H1 (cell line): ENCODE data around the gene NEDD9. TPM values are rescaled to one million over a fixed set of nuclear protein-coding genes. Genes with fewer than 3 reads are reported as not detected.

Source experiments
- CTCF ChIA-PET: fragments of 300-600 bp; sonication (Branson Sonifier 250); formaldehyde crosslinking; loops from one replicate; lab custom pipeline; 2021; ENCODE audit not compliant: partially characterized antibody; lab: Charles Lee
- POLR2A ChIA-PET: fragments of 300-600 bp; sonication (Branson Sonifier 250); formaldehyde crosslinking; loops from one replicate; lab custom pipeline; 2021; ENCODE audit warnings: inconsistent platforms; ENCODE audit not compliant: partially characterized antibody; lab: Charles Lee
- DNase-seq, 2 experiments: peaks; one replicate each; pipeline versions ENCODE4 v3.0.0 to v3.0.0-alpha.2; 2010 to 2022; ENCODE audit warnings: low spot score in 2 of 2, low read depth in 1 of 2, mixed read lengths in 1 of 2
- FAIRE-seq: peaks from 2 replicates; lab custom pipeline; 2011; peaks lifted over from hg19 to GRCh38; lab: Jason Lieb, UNC
- H2AFZ ChIP-seq: 2 replicates; pipeline ENCODE4 v1.8.1; 2012; ENCODE audit warnings: low read length, inconsistent platforms
- H2AK5ac ChIP-seq: 2 replicates; pipeline ENCODE4 v1.6.1; 2013; ENCODE audit warnings: low read depth, low read length
- H2BK120ac ChIP-seq: replicated peaks from 2 replicates; pipeline ENCODE3; 2013; ENCODE audit warnings: low read depth, low read length, inconsistent platforms
- H2BK12ac ChIP-seq: 2 replicates; pipeline ENCODE4 v1.6.1; 2013; ENCODE audit warnings: low read depth, low read length
- H2BK15ac ChIP-seq: 2 replicates; pipeline ENCODE4 v1.6.1; 2013; ENCODE audit warnings: low read length
- H2BK20ac ChIP-seq: 2 replicates; pipeline ENCODE4 v1.6.1; 2013; ENCODE audit warnings: low read length
- H2BK5ac ChIP-seq: 2 replicates; pipeline ENCODE4 v1.6.1; 2013; ENCODE audit warnings: low read depth, low read length
- H3K14ac ChIP-seq: 2 replicates; pipeline ENCODE4 v1.6.1; 2013; ENCODE audit warnings: inconsistent platforms; ENCODE audit not compliant: insufficient read length
- H3K18ac ChIP-seq: 2 replicates; pipeline ENCODE4 v1.6.1; 2013; ENCODE audit warnings: low read length; ENCODE audit errors: extremely low read depth
- H3K23ac ChIP-seq: 2 replicates; pipeline ENCODE4 v1.6.1; 2013; ENCODE audit warnings: inconsistent platforms; ENCODE audit not compliant: insufficient read length
- H3K23me2 ChIP-seq: 2 replicates; pipeline ENCODE4 v1.6.1; 2013; ENCODE audit warnings: low read depth, low read length
- H3K27ac ChIP-seq: 2 replicates; pipeline ENCODE4 v1.6.1; 2011; ENCODE audit warnings: low read depth, low read length, inconsistent platforms
- H3K27me3 ChIP-seq, 4 experiments: replicated peaks in 1 of 4; 1 replicate in 1 of 4; 2 replicates in 3 of 4; pipeline versions ENCODE4 v1.6.1 to v1.8.1; 2011 to 2013; ENCODE audit warnings: low read length in 3 of 4, mild to moderate bottlenecking in 3 of 4, inconsistent platforms in 2 of 4, mixed read lengths in 2 of 4, moderate library complexity in 1 of 4; ENCODE audit not compliant: control insufficient read depth in 3 of 4, insufficient read depth in 3 of 4; ENCODE audit errors: extremely low read depth in 1 of 4
- H3K36me3 ChIP-seq, 4 experiments: 2 replicates each; pipeline versions ENCODE4 v1.6.1 to v1.8.1; 2011 to 2013; ENCODE audit warnings: mild to moderate bottlenecking in 4 of 4, low read length in 3 of 4, moderate library complexity in 2 of 4, control low read depth in 1 of 4, inconsistent platforms in 1 of 4; ENCODE audit not compliant: insufficient read depth in 4 of 4, control insufficient read depth in 2 of 4
- H3K4ac ChIP-seq: replicated peaks from 2 replicates; pipeline ENCODE3; 2013; ENCODE audit warnings: low read length, low read depth, mixed read lengths, inconsistent platforms; ENCODE audit not compliant: insufficient read length
- H3K4me1 ChIP-seq, 4 experiments: replicated peaks in 1 of 4; 1 replicate in 1 of 4; 2 replicates in 3 of 4; pipeline versions ENCODE4 v1.6.1 to v1.8.1; 2011 to 2013; ENCODE audit warnings: low read length in 3 of 4, inconsistent platforms in 2 of 4, mixed read lengths in 1 of 4; ENCODE audit not compliant: insufficient read depth in 4 of 4, control insufficient read depth in 3 of 4
- H3K4me2 ChIP-seq, 2 experiments: 2 replicates each; pipeline versions ENCODE4 v1.6.1 to v1.8.1; 2011 to 2013; ENCODE audit warnings: low read depth in 2 of 2, low read length in 2 of 2, control low read depth in 1 of 2, inconsistent platforms in 1 of 2, mild to moderate bottlenecking in 1 of 2; ENCODE audit not compliant: insufficient read depth in 1 of 2
- H3K4me3 ChIP-seq, 4 experiments: fragments of 200-600, 300-600 bp in 1 of 4; sonication (generic), shearing (Covaris generic), sonication (Bioruptor Twin) in 1 of 4; 2 replicates each; pipeline versions ENCODE4 v1.5.1 to v1.8.1; 2011 to 2016; ENCODE audit warnings: low read length in 4 of 4, low read depth in 3 of 4, control low read depth in 2 of 4, inconsistent platforms in 2 of 4, mild to moderate bottlenecking in 2 of 4, mixed read lengths in 1 of 4, moderate library complexity in 1 of 4; ENCODE audit not compliant: insufficient read depth in 2 of 4; ENCODE audit errors: extremely low read depth in 1 of 4
- H3K56ac ChIP-seq: replicated peaks from 2 replicates; pipeline ENCODE3; 2013; ENCODE audit warnings: low read depth, mild to moderate bottlenecking, mixed read lengths, low read length, inconsistent platforms; ENCODE audit not compliant: insufficient read length
- H3K79me1 ChIP-seq: 2 replicates; pipeline ENCODE4 v1.6.1; 2013; ENCODE audit warnings: low read depth, low read length, control low read depth
- H3K79me2 ChIP-seq, 2 experiments: 2 replicates each; pipeline versions ENCODE4 v1.6.1 to v1.8.1; 2012 to 2013; ENCODE audit warnings: low read length in 2 of 2, mild to moderate bottlenecking in 2 of 2, inconsistent platforms in 1 of 2; ENCODE audit not compliant: insufficient read depth in 2 of 2, control insufficient read depth in 1 of 2
- H3K9ac ChIP-seq, 4 experiments: replicated peaks in 1 of 4; 1 replicate in 1 of 4; 2 replicates in 3 of 4; pipeline versions ENCODE4 v1.6.1 to v1.8.1; 2011 to 2013; ENCODE audit warnings: low read depth in 3 of 4, low read length in 3 of 4, control low read depth in 2 of 4, mild to moderate bottlenecking in 2 of 4, moderate library complexity in 2 of 4, inconsistent platforms in 1 of 4; ENCODE audit errors: extremely low read depth in 1 of 4
- H3K9me3 ChIP-seq, 2 experiments: 2 replicates each; pipeline versions ENCODE4 v1.6.1 to v1.8.1; 2012 to 2013; ENCODE audit warnings: mild to moderate bottlenecking in 2 of 2, moderate library complexity in 2 of 2, control low read depth in 1 of 2, inconsistent platforms in 1 of 2, low read depth in 1 of 2, low read length in 1 of 2, mixed read lengths in 1 of 2; ENCODE audit not compliant: insufficient read depth in 2 of 2
- H4K20me1 ChIP-seq, 2 experiments: replicated peaks in 1 of 2; 2 replicates each; pipeline versions ENCODE3 to v1.8.1; 2011 to 2013; ENCODE audit warnings: inconsistent platforms in 2 of 2, low read length in 2 of 2, mild to moderate bottlenecking in 1 of 2; ENCODE audit not compliant: insufficient read depth in 2 of 2, control insufficient read depth in 1 of 2
- H4K5ac ChIP-seq: 2 replicates; pipeline ENCODE4 v1.6.1; 2013; ENCODE audit warnings: low read length, low read depth, mixed read lengths, inconsistent platforms; ENCODE audit not compliant: insufficient read length
- H4K8ac ChIP-seq: 2 replicates; pipeline ENCODE4 v1.8.0; 2013; ENCODE audit warnings: mild to moderate bottlenecking, moderate library complexity, low read length, inconsistent platforms; ENCODE audit not compliant: insufficient read depth; ENCODE audit errors: extremely low read depth
- H4K91ac ChIP-seq: replicated peaks from 2 replicates; pipeline ENCODE3; 2013; ENCODE audit warnings: low read length, mixed read lengths, inconsistent platforms; ENCODE audit not compliant: insufficient read length
- GABPA ChIP-seq: IDR thresholded peaks from 2 replicates; pipeline ENCODE4 v1.6.1; 2011; ENCODE audit warnings: mild to moderate bottlenecking, low read length, moderate library complexity, borderline replicate concordance; ENCODE audit not compliant: insufficient read depth
- HDAC6 ChIP-seq: IDR thresholded peaks from one replicate; pipeline ENCODE4 v1.7.1; 2012; ENCODE audit warnings: low read depth, mild to moderate bottlenecking, inconsistent platforms, low read length, moderate library complexity
- RAD21 ChIP-seq, 2 experiments: IDR thresholded peaks in 1 of 2; conservative IDR thresholded peaks in 1 of 2; 2 replicates each; pipeline ENCODE4 v1.6.1; 2011; ENCODE audit warnings: low read depth in 2 of 2, low read length in 2 of 2, improper control_type of control experiment in 1 of 2, inconsistent platforms in 1 of 2, mild to moderate bottlenecking in 1 of 2, moderate library complexity in 1 of 2
- RXRA ChIP-seq: IDR thresholded peaks from 2 replicates; pipeline ENCODE4 v1.6.1; 2011; ENCODE audit warnings: low read depth, mild to moderate bottlenecking, low read length, moderate library complexity; ENCODE audit not compliant: insufficient read depth
- SIX5 ChIP-seq: IDR thresholded peaks from 2 replicates; pipeline ENCODE4 v1.6.1; 2011; ENCODE audit warnings: mild to moderate bottlenecking, low read depth, low read length
- ZNF274 ChIP-seq: IDR thresholded peaks from 2 replicates; pipeline ENCODE4 v1.7.0; 2012; ENCODE audit warnings: low read length, borderline replicate concordance; ENCODE audit errors: extremely low read depth
- WGBS, 2 experiments: shearing (Covaris generic) in 1 of 2; methylation state at CpG; one replicate each; pipeline versions ENCODE4 v1.1.6 to v1.1.7; 2013 to 2015; ENCODE audit warnings: low lambda C conversion rate in 2 of 2, mixed read lengths in 2 of 2, inconsistent platforms in 1 of 2, low coverage in 1 of 2, missing lambda C conversion rate in 1 of 2; ENCODE audit not compliant: insufficient replicate concordance in 2 of 2, insufficient coverage in 1 of 2, insufficient read length in 1 of 2; ENCODE audit errors: extremely low coverage in 1 of 2, missing lambda C conversion rate in 1 of 2; 5-methylcytosine and 5-hydroxymethylcytosine counted together
- polyA plus RNA-seq, 7 experiments: library from polyadenylated mRNA; depleted of rRNA in 3 of 7; stranded (reverse) in 5 of 7; unstranded in 2 of 7; fragments of >200 nt in 5 of 7; fragments of 200-250 nt in 2 of 7; gene quantifications; 1 replicate in 5 of 7; 2 replicates in 1 of 7; 4 replicates in 1 of 7; pipeline versions ENCODE4 v1.2.1 to v1.2.3, GENCODE V29; 2011 to 2013; ENCODE audit warnings: missing spikeins in 2 of 7, mixed read lengths in 2 of 7
- total RNA-seq: library from RNA; stranded (reverse); fragmentation: NEBNext Ultra II Directional; extraction: Animal tissue kit (Norgen Biotek cat#: 25700); gene quantifications from 2 replicates; pipeline ENCODE4 v1.2.1, GENCODE V29; 2021

Gene NEDD9
- total and polyA plus RNA-seq, 2 of the 8 experiments (the other 6 are each of a cell fraction or from before 2014, with no cell fraction given): 3.6 to 12.0 TPM

DNA sequence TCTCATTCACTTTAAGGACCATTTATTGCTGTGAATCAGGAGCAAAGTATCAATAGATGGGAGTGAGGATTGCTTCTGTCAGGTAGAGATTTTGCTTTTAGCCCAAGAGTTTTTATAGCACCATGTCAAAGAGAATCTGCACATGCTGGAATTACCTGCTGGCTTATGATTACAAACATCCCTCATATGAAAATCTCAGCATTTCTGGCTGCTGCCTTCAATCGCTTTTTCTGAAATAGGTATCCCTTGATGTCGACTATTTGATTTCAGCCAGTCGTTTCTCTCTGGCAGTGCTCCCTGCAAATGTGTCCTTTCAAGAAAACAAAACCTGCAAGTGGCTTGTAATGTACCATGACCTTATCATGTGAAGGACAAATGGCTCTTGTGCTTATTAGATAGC is 34.5 kb upstream of the NEDD9 start:
- no peaks in the 10 kb centered on the region for H3K9me3 ChIP-seq
- ChIA-PET CTCF (interaction anchor here (2.5 kb wide), 1 partner anchor 229 kb away, joined by 8 read pairs; no protein-coding TSS in a partner anchor), POLR2A (no interaction called here)
- H2BK15ac ChIP-seq: no peak overlapping the region
- no peak overlapping the region for H2BK20ac ChIP-seq
- no peaks in the 10 kb centered on the region for H3K4me1 ChIP-seq
- H3K4me2 ChIP-seq: no peak overlapping the region
- no peak overlapping the region for H2BK120ac ChIP-seq
- H3K27ac ChIP-seq: no peak overlapping the region
- no peak overlapping the region for H4K8ac ChIP-seq
- H4K5ac ChIP-seq: no peak overlapping the region
- H3K79me1 ChIP-seq: no peaks in the 10 kb centered on the region
- H3K79me2 ChIP-seq: no peaks in the 10 kb centered on the region
- FAIRE-seq: no peak
- H3K4ac ChIP-seq: no peak overlapping the region
- no peak overlapping the region for H3K9ac ChIP-seq
- no peak overlapping the region for H3K4me3 ChIP-seq
- no peaks in the 10 kb centered on the region for H4K20me1 ChIP-seq
- TF ChIP-seq SIX5 (no peak), ZNF274 (no peak), GABPA (no peak), RAD21 (IDR thresholded peaks at IDR 0.05 in 1 of 2, conservative IDR thresholded peaks at IDR 0.05 in 1 of 2; ENCODE audit: low read depth in 2 of 2, low read length in 2 of 2) (no peak), HDAC6 (no peak), RXRA (no peak)
- H2AK5ac ChIP-seq: no peak overlapping the region
- no peak overlapping the region for H4K91ac ChIP-seq
- no peak overlapping the region for H2AFZ ChIP-seq
- no peak overlapping the region for H2BK12ac ChIP-seq
- no peak overlapping the region for H2BK5ac ChIP-seq
- H3K18ac ChIP-seq: no peak overlapping the region
- no peak overlapping the region for H3K14ac ChIP-seq
- no peak for DNase-seq
- no peak overlapping the region for H3K56ac ChIP-seq
- H3K23me2 ChIP-seq: no peaks in the 10 kb centered on the region
- no peaks in the 10 kb centered on the region; a peak in 1 of 7 replicates for H3K27me3 ChIP-seq
- WGBS, 2 experiments: 94% methylated on average over 3 of the region's 3 CpGs; no CpG with 5 or more reads in 1 of the 2 experiments
- H3K23ac ChIP-seq: no peak overlapping the region
- H3K36me3 ChIP-seq: no peaks in the 10 kb centered on the region
